Neural cell (in vitro differentiated cells): ENCODE results near the gene ADK. TPM values are rescaled to one million over a fixed set of nuclear protein-coding genes. Genes with fewer than 3 reads are reported as not detected.

Source experiments
- H2AFZ ChIP-seq: fragments of 200-600, 300-800 bp; sonication (generic), shearing (Covaris generic); 2 replicates; pipeline ENCODE4 v1.6.0; 2014; ENCODE audit warnings: low read depth, mild to moderate bottlenecking, antibody characterized with exemption, low read length, moderate library complexity
- H3F3A ChIP-seq: fragments of 200-600 bp; shearing (Covaris generic); 2 replicates; pipeline ENCODE4 v1.6.1; 2016; ENCODE audit warnings: mild to moderate bottlenecking, moderate library complexity, mixed read lengths, antibody characterized with exemption, low read length; ENCODE audit not compliant: insufficient read depth, poor library complexity, severe bottlenecking
- H3K27ac ChIP-seq: fragments of 200-600, 300-800 bp; sonication (generic), shearing (Covaris generic); 2 replicates; pipeline ENCODE4 v1.5.1; 2014; ENCODE audit warnings: mild to moderate bottlenecking, low read length, moderate library complexity
- H3K27me3 ChIP-seq: fragments of 300-800, 200-600 bp; sonication (generic), shearing (Covaris generic); 2 replicates; pipeline ENCODE4 v1.6.0; 2014; ENCODE audit warnings: mild to moderate bottlenecking, low read depth, low read length, moderate library complexity; ENCODE audit not compliant: insufficient read depth
- H3K36me3 ChIP-seq: fragments of 300-800, 200-600 bp; sonication (generic), shearing (Covaris generic); 2 replicates; pipeline ENCODE4 v1.5.1; 2014; ENCODE audit warnings: mild to moderate bottlenecking, antibody characterized with exemption, low read length, moderate library complexity; ENCODE audit not compliant: insufficient read depth
- H3K4me2 ChIP-seq: fragments of 300-800, 200-600 bp; sonication (generic), shearing (Covaris generic); 2 replicates; pipeline ENCODE4 v1.6.0; 2014; ENCODE audit warnings: mild to moderate bottlenecking, low read length
- H3K4me3 ChIP-seq: fragments of 300-800, 200-600 bp; sonication (generic), shearing (Covaris generic); 2 replicates; pipeline ENCODE4 v1.5.1; 2014; ENCODE audit warnings: mild to moderate bottlenecking, low read length, moderate library complexity
- H3K79me2 ChIP-seq: fragments of 200-600 bp; shearing (Covaris generic); replicated peaks from 2 replicates; pipeline ENCODE4 v1.6.0; 2014; ENCODE audit warnings: mild to moderate bottlenecking, low read length, moderate library complexity; ENCODE audit not compliant: insufficient read depth
- H3K9ac ChIP-seq: fragments of 300-800, 200-600 bp; sonication (generic), shearing (Covaris generic); 2 replicates; pipeline ENCODE4 v1.6.1; 2016; ENCODE audit warnings: mild to moderate bottlenecking, low read length, mixed read lengths
- H3K9me2 ChIP-seq: fragments of 200-600 bp; shearing (Covaris generic); 2 replicates; pipeline ENCODE4 v1.6.1; 2016; ENCODE audit warnings: mild to moderate bottlenecking, low read length, mixed read lengths; ENCODE audit not compliant: insufficient read depth
- H3K9me3 ChIP-seq: fragments of 200-600, 300-800 bp; sonication (generic), shearing (Covaris generic); 2 replicates; pipeline ENCODE4 v1.6.1; 2016; ENCODE audit warnings: mild to moderate bottlenecking, mixed run types, low read length, moderate library complexity, mixed read lengths
- H4K20me1 ChIP-seq: fragments of 200-600 bp; shearing (Covaris generic); 2 replicates; pipeline ENCODE4 v1.6.1; 2016; ENCODE audit warnings: mild to moderate bottlenecking, mixed run types; ENCODE audit not compliant: insufficient read depth
- CTCF ChIP-seq: fragments of 450-650 bp; IDR thresholded peaks from 2 replicates; pipeline ENCODE4 v1.5.1; 2014; ENCODE audit warnings: antibody characterized with exemption, mild to moderate bottlenecking, moderate library complexity; ENCODE audit not compliant: poor library complexity, severe bottlenecking
- EP300 ChIP-seq: fragments of 450-650 bp; conservative IDR thresholded peaks from 2 replicates; pipeline ENCODE4 v1.6.1; 2014; ENCODE audit warnings: antibody characterized with exemption, mild to moderate bottlenecking, moderate library complexity; ENCODE audit not compliant: poor library complexity, severe bottlenecking
- EZH2 ChIP-seq: fragments of 200-600, 300-800 bp; shearing (Covaris generic), sonication (generic); IDR thresholded peaks from 2 replicates; pipeline ENCODE4 v1.6.1; 2014; ENCODE audit warnings: antibody characterized with exemption, low read length, borderline replicate concordance, mild to moderate bottlenecking; ENCODE audit not compliant: insufficient read depth, poor library complexity, severe bottlenecking
- MXI1 ChIP-seq: fragments of 450-650 bp; conservative IDR thresholded peaks from 2 replicates; pipeline ENCODE4 v1.6.1; 2014; ENCODE audit warnings: antibody characterized with exemption, mild to moderate bottlenecking; ENCODE audit not compliant: poor library complexity, severe bottlenecking
- POLR2AphosphoS5 ChIP-seq: IDR thresholded peaks from 2 replicates; pipeline ENCODE4 v1.6.1; 2012
- RAD21 ChIP-seq: fragments of 450-650 bp; conservative IDR thresholded peaks from 2 replicates; pipeline ENCODE4 v1.6.1; 2014; ENCODE audit warnings: antibody characterized with exemption, mild to moderate bottlenecking, moderate library complexity
- REST ChIP-seq: IDR thresholded peaks from 2 replicates; pipeline ENCODE4 v1.6.1; 2012; ENCODE audit warnings: borderline replicate concordance
- SMC3 ChIP-seq: fragments of 450-650 bp; conservative IDR thresholded peaks from 2 replicates; pipeline ENCODE4 v1.6.1; 2014; ENCODE audit warnings: antibody characterized with exemption, mild to moderate bottlenecking, moderate library complexity; ENCODE audit not compliant: poor library complexity
- TAF1 ChIP-seq: IDR thresholded peaks from 2 replicates; pipeline ENCODE4 v1.6.1; 2012; ENCODE audit warnings: low read depth
- polyA plus RNA-seq: library from polyadenylated mRNA; depleted of rRNA; stranded (reverse); fragments of >200 nt; gene quantifications from 2 replicates; pipeline ENCODE4 v1.2.3, GENCODE V29; 2014

ADK gene
- polyA plus RNA-seq, 1 donor from 2014 or later = 19.5 TPM

- Histone ChIP-seq H3K4me3 (peak within 1 kb of the TSS; percentile 91), H3K9me2 (no peaks in the 10 kb centered on the region), H2AFZ (peak within 1 kb of the TSS; percentile 93), H3K79me2 (peaks cover 63% of the 10 kb centered on the region), H3K4me2 (peak within 1 kb of the TSS; percentile 74), H3K27ac (peak within 1 kb of the TSS; percentile 96), H3K9me3 (no peaks in the 10 kb centered on the region), H4K20me1 (no peaks in the 10 kb centered on the region), H3F3A (no peaks in the 10 kb centered on the region), H3K27me3 (no peaks in the 10 kb centered on the region), H3K36me3 (no peaks in the 10 kb centered on the region), H3K9ac (peak within 1 kb of the TSS; percentile 89)
- no peak for TF ChIP-seq TAF1
- TF ChIP-seq MXI1 = peak; percentile 45
- TF ChIP-seq RAD21 = peak; percentile 30
- TF ChIP-seq POLR2AphosphoS5 = peak; percentile 67
- TF ChIP-seq EZH2 = no peak
Observed at GRCh38 chr10:74150204-74150989, 624 bp upstream of the ADK start, which contains the start of gene AP3M1. TSS of gene AP3M1 (minus strand) at chr10:74150828. CDS start at chr10:74138379, 12,449 bp downstream.

- H3K36me3 ChIP-seq = no peaks in the 10 kb centered on the region
- TF ChIP-seq MXI1 = no peak
- no peak for TF ChIP-seq RAD21
- no peak for TF ChIP-seq POLR2AphosphoS5
- no peak for TF ChIP-seq EP300
- TF ChIP-seq REST = no peak
- TF ChIP-seq EZH2 = no peak
- TF ChIP-seq TAF1 = no peak
- no peak for TF ChIP-seq SMC3
- TF ChIP-seq CTCF = no peak
- peak overlapping the region; percentile 47 for H3K4me2 ChIP-seq
- no peaks in the 10 kb centered on the region for H3F3A ChIP-seq
- H3K27ac ChIP-seq = peak overlapping the region; percentile 96
- H3K9me2 ChIP-seq = no peaks in the 10 kb centered on the region
- peaks cover 49% of the 10 kb centered on the region for H3K79me2 ChIP-seq
- H4K20me1 ChIP-seq = no peaks in the 10 kb centered on the region
- no peaks in the 10 kb centered on the region for H3K9me3 ChIP-seq
- no peaks in the 10 kb centered on the region for H3K27me3 ChIP-seq
- H2AFZ ChIP-seq = peak overlapping the region; percentile 93
- peak overlapping the region; percentile 91 for H3K4me3 ChIP-seq
- H3K9ac ChIP-seq = peak overlapping the region; percentile 89
Observed at GRCh38 chr10:74151879-74152722, 1.1 kb downstream of the ADK start.
